Glomerular visceral epithelial cell (primary cell): ENCODE results near the gene EGF.
"Not testable (repeated sequence)": the region's sequence is repeated elsewhere in the genome, so short reads cannot be mapped to it uniquely, and the experiment has no call there.

Source experiments
- DNase-seq: peaks from one replicate; pipeline ENCODE4 v3.0.0-alpha.2; 2016; ENCODE audit errors: extremely low spot score

EGF gene

GRCh38 chr4:109914322-109914721 is 1.6 kb downstream of the EGF start:
- DNase-seq, result no peak

GRCh38 chr4:109915385-109916026 is 2.8 kb downstream of the EGF start:
- no peak for DNase-seq

- DNase-seq, result no peak
Observed at GRCh38 chr4:109916027-109916409, 3.3 kb downstream of the EGF start.

GRCh38 chr4:109921384-109921808 is 8.7 kb downstream of the EGF start:
- DNase-seq, result peak; percentile 87

GRCh38 chr4:109925396-109925795 is 12.7 kb downstream of the EGF start:
- DNase-seq, result no peak

- DNase-seq, result no peak
Observed at GRCh38 chr4:109928327-109929045, 15.8 kb downstream of the EGF start.

GRCh38 chr4:109930464-109930863 is 17.8 kb downstream of the EGF start:
- no peak for DNase-seq

GRCh38 chr4:109930872-109931271 is 18.2 kb downstream of the EGF start:
- no peak for DNase-seq

- no peak for DNase-seq
Observed at GRCh38 chr4:109931318-109931717, 18.6 kb downstream of the EGF start.

GRCh38 chr4:109937352-109937751 is 24.7 kb downstream of the EGF start:
- DNase-seq, result not testable (repeated sequence)

GRCh38 chr4:109939190-109939589 is 26.5 kb downstream of the EGF start:
- DNase-seq, result no peak

GRCh38 chr4:109942292-109942926 is 29.7 kb downstream of the EGF start:
- peak; percentile 13 for DNase-seq

- no peak for DNase-seq
Observed at GRCh38 chr4:109943745-109944144, 31.1 kb downstream of the EGF start.

- DNase-seq, result no peak
Observed at GRCh38 chr4:109944591-109944990, 31.9 kb downstream of the EGF start.

- no peak for DNase-seq
Observed at GRCh38 chr4:109945056-109945455, 32.4 kb downstream of the EGF start.

- DNase-seq, result no peak
Observed at GRCh38 chr4:109946120-109946519, 33.4 kb downstream of the EGF start.

GRCh38 chr4:109947457-109947856 is 34.8 kb downstream of the EGF start:
- peak; percentile 15 for DNase-seq

- DNase-seq, result no peak
Observed at GRCh38 chr4:109947918-109948317, 35.2 kb downstream of the EGF start.

GRCh38 chr4:109949099-109949718 is 36.5 kb downstream of the EGF start:
- DNase-seq, result not testable (repeated sequence)

- DNase-seq, result no peak
Observed at GRCh38 chr4:109952612-109953011, 39.9 kb downstream of the EGF start.

- DNase-seq, result no peak
Observed at GRCh38 chr4:109953556-109953955, 40.9 kb downstream of the EGF start.

- no peak for DNase-seq
Observed at GRCh38 chr4:109955146-109955545, 42.5 kb downstream of the EGF start.

GRCh38 chr4:109957227-109957626 is 44.5 kb downstream of the EGF start:
- no peak for DNase-seq
